NK-92 (cell line): ENCODE results near the gene GPBP1.
A peak's percentile ranks its signal among the peaks of the same experiment; 100 is the strongest.
"Not testable (repeated sequence)": the region's sequence is repeated elsewhere in the genome, so short reads cannot be mapped to it uniquely, and the experiment has no call there.

Source experiments
- DNase-seq: peaks from one replicate; lab custom pipeline; 2025; ENCODE audit not compliant: unreplicated experiment; lab: John Stamatoyannopoulos, UW

GPBP1 gene

GRCh38 chr5:57276353-57276752 is 102.5 kb downstream of the GPBP1 start:
- no peak for DNase-seq

GRCh38 chr5:57277085-57277484 is 103.2 kb downstream of the GPBP1 start:
- DNase-seq = no peak

- DNase-seq = no peak
These were observed 107.0 kb downstream of the GPBP1 start for GRCh38 chr5:57280853-57281252.

DNA sequence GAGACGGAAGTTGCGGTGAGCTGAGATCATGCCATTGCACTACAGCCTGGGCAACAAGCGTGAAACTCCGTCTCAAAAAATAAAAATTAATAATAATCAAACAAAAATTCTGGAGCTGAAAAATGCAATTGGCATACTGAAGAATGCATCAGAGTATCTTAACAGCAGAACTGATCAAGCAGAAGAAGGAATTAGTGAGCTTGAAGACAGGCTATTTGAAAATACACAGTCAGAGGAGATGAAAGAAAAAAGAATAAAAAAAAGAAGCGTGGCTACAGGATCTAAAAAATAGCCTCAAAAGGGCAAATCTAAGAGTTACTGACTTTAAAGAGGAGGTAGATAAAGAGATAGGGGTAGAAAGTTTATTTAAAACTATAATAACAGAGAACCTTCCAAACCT is 111.2 kb downstream of the GPBP1 start:
- DNase-seq = not testable (repeated sequence)

GRCh38 chr5:57291894-57292293 is 118.0 kb downstream of the GPBP1 start:
- DNase-seq = no peak

DNA sequence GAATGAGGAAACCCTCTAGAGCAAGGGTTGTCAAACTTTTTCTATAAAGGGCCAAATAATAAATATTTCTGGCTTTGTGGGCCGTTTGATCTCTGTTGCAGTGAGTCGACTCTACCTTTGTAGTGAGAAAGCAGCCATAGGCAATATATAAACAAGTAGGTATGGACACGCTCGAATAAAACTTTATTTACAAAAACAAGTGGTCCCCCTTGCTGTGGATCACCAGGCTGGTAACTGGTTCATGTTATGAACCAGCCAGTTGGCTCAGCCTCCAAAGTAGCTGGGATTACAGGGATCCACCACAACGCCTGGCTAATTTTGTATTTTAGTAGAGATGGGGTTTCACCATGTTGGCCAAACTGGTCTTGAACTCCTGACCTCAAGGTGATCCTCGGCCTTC is 118.5 kb downstream of the GPBP1 start:
- DNase-seq = no peak

GRCh38 chr5:57298295-57298984 is 124.6 kb downstream of the GPBP1 start:
- DNase-seq = peak; percentile 11

DNA sequence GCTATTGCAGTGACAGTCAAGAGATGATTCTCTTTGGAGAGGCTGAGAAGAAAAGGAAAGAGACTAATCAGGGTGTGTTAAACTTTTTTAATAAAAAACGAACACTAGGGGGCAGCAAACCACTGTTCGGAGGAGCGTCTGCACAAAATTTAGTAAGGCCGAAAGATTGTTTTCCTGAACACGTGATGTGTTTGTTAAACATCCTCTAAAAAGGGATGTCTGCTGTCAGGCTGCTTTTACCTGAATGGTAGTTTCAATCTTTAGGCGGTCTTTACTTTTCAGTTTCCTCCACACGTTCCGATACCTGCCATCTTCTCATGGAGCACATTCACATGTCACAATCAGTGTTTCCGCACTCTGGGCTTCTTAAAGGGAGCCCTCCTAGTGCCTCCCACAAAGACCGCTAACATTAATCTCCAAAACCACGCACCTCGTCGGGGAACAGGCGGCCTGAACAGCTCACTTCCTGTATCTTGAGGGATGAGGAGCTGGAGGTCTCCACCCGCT is 125.2 kb downstream of the GPBP1 start:
- DNase-seq = no peak

- DNase-seq = no peak
These were observed 126.1 kb downstream of the GPBP1 start for GRCh38 chr5:57299986-57300385.

GRCh38 chr5:57302164-57302563 is 128.3 kb downstream of the GPBP1 start:
- DNase-seq = no peak

DNA sequence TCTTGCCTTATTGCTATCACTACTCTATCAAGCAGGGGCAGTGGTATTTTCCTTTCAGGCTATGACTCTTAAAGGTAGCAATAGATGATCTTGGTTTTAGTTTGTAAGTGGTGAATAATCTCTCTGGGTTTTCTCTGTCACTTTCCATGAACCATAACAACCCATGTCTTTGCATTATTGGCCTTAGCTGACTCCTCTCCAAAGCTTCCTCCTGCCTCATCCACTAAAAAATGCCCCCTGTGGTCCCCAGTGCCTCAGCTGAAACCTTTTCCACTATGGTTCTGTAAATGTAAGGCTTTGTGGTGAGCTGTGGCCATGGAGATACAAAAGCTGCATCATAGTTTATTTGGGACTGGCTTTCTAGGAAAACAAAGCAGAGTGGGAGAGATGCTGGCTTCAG is 128.8 kb downstream of the GPBP1 start:
- no peak for DNase-seq

- no peak for DNase-seq
These were observed 130.1 kb downstream of the GPBP1 start for GRCh38 chr5:57303985-57304384.

DNA sequence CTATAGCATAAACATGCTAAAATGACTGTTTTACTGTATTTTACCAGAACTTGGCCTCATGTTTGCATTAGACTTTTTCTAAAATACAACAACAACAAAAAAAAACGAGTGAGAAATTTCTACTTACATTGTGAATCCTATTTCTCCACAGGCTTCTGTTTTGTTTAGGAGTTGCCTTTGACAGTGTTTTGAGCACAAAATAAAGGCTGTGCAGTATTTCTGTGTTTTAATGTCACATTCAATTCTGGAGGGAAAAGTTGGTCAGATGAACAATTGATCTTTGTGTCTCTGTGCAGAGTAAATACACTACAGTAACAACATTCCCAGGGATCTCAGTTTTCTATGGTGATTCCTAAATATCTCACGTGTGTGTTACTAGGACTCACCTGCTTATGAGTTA is 131.1 kb downstream of the GPBP1 start:
- no peak for DNase-seq

DNA sequence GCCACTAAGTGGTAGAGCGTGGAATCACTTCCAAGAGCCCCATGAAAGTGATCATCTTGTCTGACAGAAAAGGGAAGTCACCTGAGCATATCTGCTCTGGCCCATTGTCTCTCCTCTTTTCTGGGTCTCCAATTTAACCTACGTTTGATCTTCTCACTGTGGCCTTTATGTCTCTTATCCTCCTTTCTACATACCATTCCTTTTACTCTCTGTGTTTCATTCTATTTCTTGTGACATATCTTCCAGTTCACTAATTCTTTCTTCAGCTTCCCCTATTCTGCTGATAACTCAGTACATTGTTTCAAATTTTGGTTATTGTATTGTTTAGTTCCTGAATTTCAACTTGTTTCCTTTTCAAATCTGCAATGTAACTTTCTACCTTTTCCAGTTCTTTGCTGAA is 132.5 kb downstream of the GPBP1 start:
- DNase-seq = no peak

- no peak for DNase-seq
These were observed 133.7 kb downstream of the GPBP1 start for GRCh38 chr5:57307516-57307915.

- DNase-seq = not testable (repeated sequence)
These were observed 135.2 kb downstream of the GPBP1 start for GRCh38 chr5:57309022-57309421.

DNA sequence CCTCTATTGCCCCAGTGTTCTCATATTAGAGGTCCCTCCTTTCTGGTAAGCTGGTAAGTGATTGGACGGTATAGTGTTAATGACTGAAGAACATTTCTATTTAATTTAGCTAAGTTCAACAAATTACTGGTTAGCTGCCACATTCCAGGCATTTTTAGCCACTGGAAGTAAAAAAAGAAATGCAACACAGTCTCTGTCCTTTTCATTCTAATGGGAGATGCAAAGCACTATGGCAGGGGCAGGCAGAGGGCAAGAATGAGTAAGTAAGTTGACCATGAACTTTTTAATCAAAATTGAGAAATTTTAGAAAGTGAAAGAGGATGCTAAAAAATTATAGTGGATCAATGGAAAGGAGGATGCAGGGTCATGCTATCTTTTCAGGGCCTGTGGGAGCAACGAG is 137.4 kb downstream of the GPBP1 start:
- no peak for DNase-seq

DNA sequence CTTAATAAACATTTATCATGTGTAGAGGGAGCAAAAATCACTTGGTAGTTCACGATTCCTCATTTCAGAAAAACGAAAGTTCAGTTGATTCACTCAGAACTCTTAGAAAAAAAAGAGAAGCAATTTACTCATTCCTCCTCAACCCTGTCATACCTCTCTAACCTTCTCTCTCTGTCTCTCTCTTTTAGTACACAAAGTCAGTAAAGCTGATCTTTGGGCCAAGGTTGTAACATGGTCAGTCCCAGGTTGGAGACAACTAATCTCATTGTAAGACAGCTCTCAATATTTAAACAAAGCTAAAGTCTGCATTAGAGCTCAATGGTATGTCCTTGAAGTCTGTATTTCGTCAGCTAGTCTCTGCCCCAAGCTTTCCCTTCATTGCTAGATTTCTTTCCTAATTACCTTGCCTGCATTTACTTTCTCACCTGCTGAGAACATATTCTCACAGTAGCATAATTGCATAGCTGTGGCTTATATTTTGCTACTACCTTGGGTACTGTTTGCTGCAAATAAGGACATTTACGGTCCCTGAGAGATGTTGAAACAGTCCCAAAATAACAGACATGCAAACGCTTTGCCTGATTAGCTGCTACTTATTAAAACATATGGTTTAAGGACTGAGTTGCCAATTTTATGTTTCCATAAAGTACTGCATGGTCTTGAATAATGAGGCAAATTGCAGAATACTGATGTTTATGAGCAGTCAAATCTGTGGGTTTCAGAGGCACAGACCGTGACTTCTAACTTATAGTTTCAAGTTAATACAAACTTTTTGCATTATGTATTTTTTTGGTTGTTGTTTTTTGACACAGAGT is 138.3 kb downstream of the GPBP1 start:
- no peak for DNase-seq

DNA sequence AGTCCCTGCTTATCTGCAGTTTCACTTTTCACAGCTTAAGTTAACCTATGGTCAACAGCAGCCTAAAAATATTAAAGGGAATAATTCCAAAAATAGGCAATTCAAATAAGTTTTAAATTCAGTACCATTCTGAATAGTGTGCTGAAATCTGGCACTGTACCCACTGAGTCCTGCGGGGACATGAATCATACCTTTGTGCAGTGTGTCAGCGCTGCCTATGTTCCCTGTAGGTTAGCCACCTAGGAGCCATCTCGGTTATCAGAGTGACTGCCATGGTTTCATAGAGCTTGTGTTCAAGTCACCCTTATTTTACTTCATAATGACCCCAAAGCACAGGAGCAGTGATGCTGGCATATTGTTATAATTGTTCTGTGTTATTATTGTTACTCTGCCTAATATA is 139.9 kb downstream of the GPBP1 start:
- no peak for DNase-seq
